ENCODE data around the gene CLTCL1. TPM values are rescaled to one million over a fixed set of nuclear protein-coding genes. Genes with fewer than 3 reads are reported as not detected.

Gene CLTCL1
- total RNA-seq, 1 donor from 2014 or later, result 4.3 TPM

GRCh38 chr22:19234126-19234896 is 57.2 kb downstream of the CLTCL1 start:
- DNase-seq (ENCODE audit: low read depth), result no peak
- TF ChIP-seq, protein P1, sequence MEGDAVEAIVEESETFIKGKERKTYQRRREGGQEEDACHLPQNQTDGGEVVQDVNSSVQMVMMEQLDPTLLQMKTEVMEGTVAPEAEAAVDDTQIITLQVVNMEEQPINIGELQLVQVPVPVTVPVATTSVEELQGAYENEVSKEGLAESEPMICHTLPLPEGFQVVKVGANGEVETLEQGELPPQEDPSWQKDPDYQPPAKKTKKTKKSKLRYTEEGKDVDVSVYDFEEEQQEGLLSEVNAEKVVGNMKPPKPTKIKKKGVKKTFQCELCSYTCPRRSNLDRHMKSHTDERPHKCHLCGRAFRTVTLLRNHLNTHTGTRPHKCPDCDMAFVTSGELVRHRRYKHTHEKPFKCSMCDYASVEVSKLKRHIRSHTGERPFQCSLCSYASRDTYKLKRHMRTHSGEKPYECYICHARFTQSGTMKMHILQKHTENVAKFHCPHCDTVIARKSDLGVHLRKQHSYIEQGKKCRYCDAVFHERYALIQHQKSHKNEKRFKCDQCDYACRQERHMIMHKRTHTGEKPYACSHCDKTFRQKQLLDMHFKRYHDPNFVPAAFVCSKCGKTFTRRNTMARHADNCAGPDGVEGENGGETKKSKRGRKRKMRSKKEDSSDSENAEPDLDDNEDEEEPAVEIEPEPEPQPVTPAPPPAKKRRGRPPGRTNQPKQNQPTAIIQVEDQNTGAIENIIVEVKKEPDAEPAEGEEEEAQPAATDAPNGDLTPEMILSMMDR (conservative IDR thresholded peaks at IDR 0.05; ENCODE audit: low read depth, low read length), result no peak
- no peak overlapping the region for H3K4me3 ChIP-seq (ENCODE audit: low read depth, low read length)

DNA sequence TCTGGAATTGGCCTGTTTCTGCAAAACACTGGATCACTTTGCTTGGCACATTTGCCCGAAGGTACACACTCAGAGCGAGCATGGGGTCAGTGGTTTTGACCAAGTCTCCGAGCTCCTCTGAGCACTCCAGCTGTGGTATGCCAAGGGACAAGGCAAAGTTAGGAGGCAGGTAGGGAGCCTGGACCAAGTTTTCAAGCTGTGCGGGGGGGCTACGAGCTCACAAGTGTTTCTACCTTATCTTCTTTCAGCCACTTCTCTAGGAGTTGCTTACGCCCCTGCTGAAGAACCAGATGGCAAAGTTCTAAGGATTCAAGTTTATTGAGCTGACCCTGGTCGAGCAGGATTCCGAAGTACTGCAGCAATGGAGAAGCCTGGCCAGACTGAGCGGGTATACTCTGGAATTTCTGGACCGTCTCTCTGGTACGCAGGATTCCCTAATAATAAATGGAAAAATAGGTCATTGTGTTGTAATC is 58.3 kb downstream of the CLTCL1 start:
- H3K4me3 ChIP-seq (ENCODE audit: low read depth, low read length), result no peak overlapping the region
- DNase-seq (ENCODE audit: low read depth), result no peak
- TF ChIP-seq, protein P1 (conservative IDR thresholded peaks at IDR 0.05; ENCODE audit: low read depth, low read length), result no peak

DNA sequence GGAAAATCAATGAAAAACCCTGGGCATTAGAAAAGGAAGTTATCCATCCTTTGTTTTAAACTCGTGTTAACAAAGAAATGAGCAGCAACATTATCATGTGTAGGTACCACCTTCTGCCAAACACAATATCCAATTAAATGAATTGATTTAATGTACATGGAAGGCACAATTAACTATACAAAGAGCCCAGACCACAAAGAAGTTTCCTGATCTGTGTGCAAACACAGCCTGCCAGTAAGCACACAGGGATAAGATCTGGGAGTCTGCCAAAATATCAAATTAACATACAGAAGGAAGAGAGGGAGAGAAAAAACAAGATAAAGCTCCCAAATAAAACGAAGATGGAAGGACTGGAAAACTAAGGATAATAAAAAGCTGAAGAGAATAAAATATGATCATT is 58.9 kb downstream of the CLTCL1 start:
- DNase-seq (ENCODE audit: low read depth), result no peak
- no peak overlapping the region for H3K4me3 ChIP-seq (ENCODE audit: low read depth, low read length)
- TF ChIP-seq, protein P1 (conservative IDR thresholded peaks at IDR 0.05; ENCODE audit: low read depth, low read length), result no peak

GRCh38 chr22:19231986-19232385 is 59.5 kb downstream of the CLTCL1 start:
- H3K4me3 ChIP-seq (ENCODE audit: low read depth, low read length), result no peak overlapping the region
- TF ChIP-seq, protein P1 (conservative IDR thresholded peaks at IDR 0.05; ENCODE audit: low read depth, low read length), result no peak
- DNase-seq (ENCODE audit: low read depth), result no peak

GRCh38 chr22:19229600-19229999 is 61.9 kb downstream of the CLTCL1 start:
- TF ChIP-seq, protein P1 (conservative IDR thresholded peaks at IDR 0.05; ENCODE audit: low read depth, low read length), result no peak
- no peak for DNase-seq (ENCODE audit: low read depth)
- no peak overlapping the region for H3K4me3 ChIP-seq (ENCODE audit: low read depth, low read length)

- TF ChIP-seq, protein P1 (conservative IDR thresholded peaks at IDR 0.05; ENCODE audit: low read depth, low read length), result no peak
- no peak overlapping the region for H3K4me3 ChIP-seq (ENCODE audit: low read depth, low read length)
- no peak for DNase-seq (ENCODE audit: low read depth)
These were observed 63.3 kb downstream of the CLTCL1 start for GRCh38 chr22:19228179-19228578.

- H3K4me3 ChIP-seq (ENCODE audit: low read depth, low read length), result no peak overlapping the region
- no peak for DNase-seq (ENCODE audit: low read depth)
- TF ChIP-seq, protein P1 (conservative IDR thresholded peaks at IDR 0.05; ENCODE audit: low read depth, low read length), result no peak
These were observed 65.1 kb downstream of the CLTCL1 start for GRCh38 chr22:19226428-19226827.
